Myocyte (in vitro differentiated cells): ENCODE data around the gene PRPSAP2. TPM values are rescaled to one million over a fixed set of nuclear protein-coding genes. Genes with fewer than 3 reads are reported as not detected.
"Not testable (repeated sequence)": the region's sequence is repeated elsewhere in the genome, so short reads cannot be mapped to it uniquely, and the experiment has no call there.

Source experiments
- DNase-seq: peaks from one replicate; pipeline ENCODE4 v3.0.0-alpha.2; 2012; ENCODE audit warnings: low read depth
- polyA plus RNA-seq: library from polyadenylated mRNA; unstranded; fragments of >200 nt; gene quantifications from one replicate; pipeline ENCODE4 v1.2.1, GENCODE V29; 2012; ENCODE audit warnings: missing spikeins
- total RNA-seq: library from RNA; depleted of rRNA; stranded (reverse); fragments of >200 nt; gene quantifications from 2 replicates; pipeline ENCODE4 v1.2.3, GENCODE V29; 2014

PRPSAP2 gene
- 27.4 and 30.3 TPM in 2 replicates for total RNA-seq
- 18.7 TPM for polyA plus RNA-seq

DNA sequence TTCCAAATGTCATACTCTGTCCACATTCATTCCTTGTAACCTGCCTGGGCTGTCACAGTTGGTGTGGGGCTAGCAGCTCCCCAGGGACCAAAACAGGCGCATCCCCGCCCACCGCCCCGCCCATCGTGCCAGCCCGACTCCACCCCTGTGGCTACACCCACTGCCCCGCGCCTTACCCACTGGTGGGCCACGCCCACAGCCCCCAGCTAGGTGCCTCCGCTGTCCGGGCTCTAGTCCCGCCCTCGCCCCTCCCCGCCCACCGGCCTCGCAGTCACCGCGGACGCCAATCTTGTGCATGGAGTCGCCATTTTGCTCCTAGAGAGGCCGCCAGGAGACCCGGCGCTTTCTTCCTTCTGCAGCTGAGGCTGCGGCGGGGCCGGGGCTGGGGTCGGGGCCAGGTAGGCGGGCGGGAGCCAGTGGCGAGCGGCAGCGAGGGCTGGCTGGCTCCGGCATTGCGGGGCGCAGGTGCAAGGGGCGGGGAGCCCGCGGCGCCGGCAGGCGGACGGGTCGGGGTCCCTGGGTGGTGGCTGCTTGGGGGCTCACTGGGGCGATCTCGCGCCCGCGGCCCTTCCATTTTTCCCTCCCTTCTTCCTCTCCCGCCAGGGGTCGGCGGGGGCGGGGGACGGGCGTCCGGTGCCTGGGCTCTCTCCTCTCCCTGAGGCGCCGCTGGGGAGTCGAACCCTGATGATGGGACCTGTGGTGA is at the start of gene PRPSAP2:
Gene PRPSAP2 (plus strand): TSS at position 268 of the 703 bp plus-strand sequence. CDS start 7,703 bp downstream, outside the sequence.
- peak; percentile 97 for DNase-seq

- not testable (repeated sequence) for DNase-seq
Measured at GRCh38 chr17:18815924-18816323, 42.0 kb upstream of the PRPSAP2 start.

GRCh38 chr17:18816489-18817371 is 41.2 kb upstream of the PRPSAP2 start:
- peak; percentile 72 for DNase-seq

GRCh38 chr17:18821430-18821829 is 36.5 kb upstream of the PRPSAP2 start:
- not testable (repeated sequence) for DNase-seq

DNA sequence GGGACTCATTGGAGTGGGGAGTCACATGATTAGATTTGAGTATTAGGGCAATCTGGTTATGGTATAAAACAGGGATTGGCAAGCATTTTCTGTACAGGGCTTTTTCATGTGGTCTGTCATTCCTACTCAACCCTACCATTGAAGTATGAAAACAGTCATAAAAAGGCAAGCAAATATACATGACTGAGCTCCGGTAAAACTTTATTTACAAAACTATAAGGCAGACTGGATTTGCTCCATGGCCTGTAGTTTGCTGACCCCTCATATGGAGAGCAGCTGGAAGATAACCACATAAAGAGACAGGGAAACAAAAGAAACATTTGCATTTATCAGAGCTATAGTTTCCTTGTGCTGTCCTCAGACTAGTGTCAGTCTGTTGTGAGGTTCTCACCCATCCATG is 30.3 kb upstream of the PRPSAP2 start:
- DNase-seq: not testable (repeated sequence)

DNA sequence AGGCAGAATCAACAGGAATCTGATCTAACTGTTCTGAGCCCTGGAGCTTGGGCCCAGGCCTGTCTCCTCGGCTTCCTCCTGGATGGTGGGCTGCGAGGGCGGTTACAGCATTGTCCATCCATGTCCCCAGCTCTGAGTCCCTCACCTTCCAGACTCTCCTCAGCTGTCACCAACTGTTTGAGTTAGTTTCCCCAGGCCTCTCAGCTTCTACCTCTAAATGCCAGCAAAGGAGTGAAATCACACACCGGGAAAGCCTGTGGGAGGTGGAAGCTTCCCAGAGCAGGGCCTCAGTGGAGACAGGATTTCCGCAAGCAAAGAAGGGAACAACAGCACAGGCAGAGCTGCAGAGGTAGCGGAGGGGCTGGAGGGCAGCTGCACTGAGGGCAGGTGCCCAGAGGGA is 9.4 kb upstream of the PRPSAP2 start:
- DNase-seq: no peak

GRCh38 chr17:18850679-18851078 is 7.3 kb upstream of the PRPSAP2 start:
- no peak for DNase-seq

- DNase-seq: no peak
Measured at GRCh38 chr17:18851201-18851600, 6.7 kb upstream of the PRPSAP2 start.

DNA sequence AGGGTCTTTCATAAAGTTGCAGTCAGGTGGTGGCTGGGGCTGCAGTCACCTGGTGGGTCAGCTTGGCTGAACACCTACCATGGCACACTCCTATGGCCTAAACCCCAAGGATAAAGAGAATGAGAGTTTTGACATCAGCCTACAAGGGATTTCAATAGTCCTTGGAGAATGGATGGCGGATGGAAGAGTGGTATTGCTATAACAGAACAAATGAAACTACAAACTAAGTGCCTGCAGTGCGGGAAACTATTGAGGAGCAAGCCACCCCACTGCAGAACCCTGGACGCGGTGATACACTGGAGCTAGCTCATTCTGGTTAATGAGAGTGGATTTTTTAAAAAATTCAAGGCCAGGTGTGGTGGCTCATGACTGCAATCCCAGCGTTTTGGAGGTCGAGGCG is 3.0 kb upstream of the PRPSAP2 start:
- no peak for DNase-seq

GRCh38 chr17:18855831-18856569 is 1.9 kb upstream of the PRPSAP2 start:
- peak; percentile 98 for DNase-seq

- no peak for DNase-seq
Measured at GRCh38 chr17:18856570-18856915, 1.4 kb upstream of the PRPSAP2 start.

GRCh38 chr17:18858567-18859245 is 775 bp downstream of the PRPSAP2 start:
- no peak for DNase-seq

- peak; percentile 10 for DNase-seq
Measured at GRCh38 chr17:18859256-18859655, 1.3 kb downstream of the PRPSAP2 start.

GRCh38 chr17:18860161-18860972 is 2.4 kb downstream of the PRPSAP2 start:
- no peak for DNase-seq

DNA sequence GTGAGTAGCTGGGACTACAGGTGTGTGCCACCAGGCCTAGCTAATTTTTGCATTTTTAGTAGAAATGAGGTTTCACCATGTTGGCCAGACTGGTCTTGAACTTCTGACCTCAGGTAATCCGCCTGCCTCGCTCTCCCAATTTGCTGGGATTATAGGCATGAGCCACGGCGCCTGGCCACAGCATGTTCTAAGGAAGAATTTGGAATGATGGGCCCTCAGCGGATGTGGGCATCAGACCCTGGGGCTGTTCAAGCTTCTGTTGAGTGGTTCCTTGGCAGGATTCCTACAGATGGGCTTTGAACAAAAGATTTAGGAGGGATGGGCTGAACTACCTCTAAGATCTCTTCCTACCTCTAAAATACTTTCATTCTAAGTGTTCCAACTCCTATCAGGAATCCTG is 4.1 kb downstream of the PRPSAP2 start:
- no peak for DNase-seq

GRCh38 chr17:18864996-18865395 is 7.1 kb downstream of the PRPSAP2 start:
- not testable (repeated sequence) for DNase-seq

- DNase-seq: no peak
Measured at GRCh38 chr17:18866866-18867813, 9.2 kb downstream of the PRPSAP2 start.

- DNase-seq: peak; percentile 67
Measured at GRCh38 chr17:18877104-18877645, 19.2 kb downstream of the PRPSAP2 start.
